COR-L47 (cell line): ENCODE measurements around the gene RBFOX2.

ENCODE experiments used
- DNase-seq: peaks from one replicate; lab custom pipeline; 2025; lab: John Stamatoyannopoulos, UW

Gene RBFOX2

GRCh38 chr22:35896111-35896705 lies 132.4 kb downstream of the RBFOX2 start:
- no peak for DNase-seq

GRCh38 chr22:35894937-35895708 lies 133.5 kb downstream of the RBFOX2 start:
- DNase-seq, result no peak

- DNase-seq, result no peak
Measured at GRCh38 chr22:35894464-35894878, 134.2 kb downstream of the RBFOX2 start.

- DNase-seq, result no peak
Measured at GRCh38 chr22:35893698-35894097, 134.9 kb downstream of the RBFOX2 start.

- no peak for DNase-seq
Measured at GRCh38 chr22:35892192-35892591, 136.4 kb downstream of the RBFOX2 start.

- no peak for DNase-seq
Measured at GRCh38 chr22:35891442-35891841, 137.2 kb downstream of the RBFOX2 start.

GRCh38 chr22:35889071-35889470 lies 139.6 kb downstream of the RBFOX2 start:
- no peak for DNase-seq

- DNase-seq, result no peak
Measured at GRCh38 chr22:35888181-35888870, 140.3 kb downstream of the RBFOX2 start.

- DNase-seq, result no peak
Measured at GRCh38 chr22:35887296-35887875, 141.2 kb downstream of the RBFOX2 start.

- no peak for DNase-seq
Measured at GRCh38 chr22:35886309-35886708, 142.3 kb downstream of the RBFOX2 start.

- DNase-seq, result no peak
Measured at GRCh38 chr22:35884529-35884928, 144.1 kb downstream of the RBFOX2 start.

- DNase-seq, result no peak
Measured at GRCh38 chr22:35883031-35883620, 145.5 kb downstream of the RBFOX2 start.

- DNase-seq, result no peak
Measured at GRCh38 chr22:35882211-35883030, 146.2 kb downstream of the RBFOX2 start.

- no peak for DNase-seq
Measured at GRCh38 chr22:35879351-35879750, 149.3 kb downstream of the RBFOX2 start.

- no peak for DNase-seq
Measured at GRCh38 chr22:35873426-35873825, 155.2 kb downstream of the RBFOX2 start.

GRCh38 chr22:35872451-35872850 lies 156.2 kb downstream of the RBFOX2 start:
- DNase-seq, result no peak

- no peak for DNase-seq
Measured at GRCh38 chr22:35870517-35871293, 157.9 kb downstream of the RBFOX2 start.

- no peak for DNase-seq
Measured at GRCh38 chr22:35868938-35869337, 159.7 kb downstream of the RBFOX2 start.

- no peak for DNase-seq
Measured at GRCh38 chr22:35866651-35867050, 162.0 kb downstream of the RBFOX2 start.

- no peak for DNase-seq
Measured at GRCh38 chr22:35864545-35865165, 164.0 kb downstream of the RBFOX2 start.
